NCI-H524 (cell line): Measurements from ENCODE around the gene SEC63.
A peak's percentile ranks its signal among the peaks of the same experiment; 100 is the strongest.
"Not testable (repeated sequence)": the region's sequence is repeated elsewhere in the genome, so short reads cannot be mapped to it uniquely, and the experiment has no call there.

ENCODE experiments used
- DNase-seq, 2 experiments: peaks; one replicate each; lab custom pipeline; 2025; lab: John Stamatoyannopoulos, UW

SEC63 gene

GRCh38 chr6:107860963-107861362 is 97.0 kb downstream of the SEC63 start:
- not testable (repeated sequence) for DNase-seq

GRCh38 chr6:107860144-107860543 is 97.9 kb downstream of the SEC63 start:
- not testable (repeated sequence) for DNase-seq

- DNase-seq, result no peak
Observed at GRCh38 chr6:107853230-107853629, 104.8 kb downstream of the SEC63 start.

GRCh38 chr6:107849325-107849724 is 108.7 kb downstream of the SEC63 start:
- DNase-seq, result no peak

GRCh38 chr6:107847844-107848802 is 109.9 kb downstream of the SEC63 start:
- peak; percentile 54 to 79 for DNase-seq

GRCh38 chr6:107846262-107846795 is 111.7 kb downstream of the SEC63 start:
- DNase-seq, result no peak

- no peak for DNase-seq
Observed at GRCh38 chr6:107845777-107846176, 112.2 kb downstream of the SEC63 start.

- no peak for DNase-seq
Observed at GRCh38 chr6:107843400-107843799, 114.6 kb downstream of the SEC63 start.

- no peak for DNase-seq
Observed at GRCh38 chr6:107841275-107841670, 116.7 kb downstream of the SEC63 start.

GRCh38 chr6:107840636-107841274 is 117.3 kb downstream of the SEC63 start:
- no peak for DNase-seq

GRCh38 chr6:107833136-107833535 is 124.9 kb downstream of the SEC63 start:
- no peak for DNase-seq

- DNase-seq, result no peak
Observed at GRCh38 chr6:107832151-107833056, 125.6 kb downstream of the SEC63 start.

GRCh38 chr6:107830060-107830459 is 127.9 kb downstream of the SEC63 start:
- DNase-seq, result no peak

GRCh38 chr6:107827541-107827940 is 130.5 kb downstream of the SEC63 start:
- DNase-seq, result no peak

GRCh38 chr6:107823047-107823557 is 134.9 kb downstream of the SEC63 start:
- no peak for DNase-seq

- no peak for DNase-seq
Observed at GRCh38 chr6:107822176-107823046, 135.6 kb downstream of the SEC63 start.

GRCh38 chr6:107821591-107821990 is 136.4 kb downstream of the SEC63 start:
- DNase-seq, result peak in 1 of 2 experiments; percentile 33

- peak in 1 of 2 experiments; percentile 57 for DNase-seq
Observed at GRCh38 chr6:107820338-107821261, 137.4 kb downstream of the SEC63 start.

- DNase-seq, result peak in 1 of 2 experiments; percentile 35
Observed at GRCh38 chr6:107819964-107820337, 138.1 kb downstream of the SEC63 start.
